Stomach (tissue), 4 donors: ENCODE results near the gene ZNF419.

Experiments used
- CTCF ChIP-seq, 7 experiments: fragments of 450-650 bp in 4 of 7; fragments of 200-600 bp in 3 of 7; sonication (generic) in 3 of 7; IDR thresholded peaks; one replicate each; pipeline ENCODE4 v1.5.1; 2016 to 2019; ENCODE audit warnings: antibody characterized with exemption in 7 of 7, control low read depth in 2 of 7, mild to moderate bottlenecking in 1 of 7
- EP300 ChIP-seq: sonication (generic); formaldehyde crosslinking; IDR thresholded peaks from one replicate; pipeline ENCODE4 v1.6.1; 2017; ENCODE audit warnings: antibody characterized with exemption
- POLR2AphosphoS5 ChIP-seq, 3 donors: sonication (generic); formaldehyde crosslinking; IDR thresholded peaks; one replicate each; pipeline ENCODE4 v1.6.1; 2016; ENCODE audit warnings: antibody characterized with exemption in 3 of 3

- TF ChIP-seq CTCF (IDR thresholded peaks at IDR 0.05) (no peak), POLR2AphosphoS5 (IDR thresholded peaks at IDR 0.05) (no peak), EP300 (no peak)
These were observed 21.7 kb upstream of the ZNF419 start for GRCh38 chr19:57465680-57466381.
